ENCODE data around the gene DNAI2.
"Not testable (repeated sequence)": the region's sequence is repeated elsewhere in the genome, so short reads cannot be mapped to it uniquely, and the experiment has no call there.

DNAI2 gene

GRCh38 chr17:74272731-74273201 lies 1.3 kb upstream of the DNAI2 start:
- FAIRE-seq: no peak
- DNase-seq (ENCODE audit: insufficient read length, low spot score): no peak

DNA sequence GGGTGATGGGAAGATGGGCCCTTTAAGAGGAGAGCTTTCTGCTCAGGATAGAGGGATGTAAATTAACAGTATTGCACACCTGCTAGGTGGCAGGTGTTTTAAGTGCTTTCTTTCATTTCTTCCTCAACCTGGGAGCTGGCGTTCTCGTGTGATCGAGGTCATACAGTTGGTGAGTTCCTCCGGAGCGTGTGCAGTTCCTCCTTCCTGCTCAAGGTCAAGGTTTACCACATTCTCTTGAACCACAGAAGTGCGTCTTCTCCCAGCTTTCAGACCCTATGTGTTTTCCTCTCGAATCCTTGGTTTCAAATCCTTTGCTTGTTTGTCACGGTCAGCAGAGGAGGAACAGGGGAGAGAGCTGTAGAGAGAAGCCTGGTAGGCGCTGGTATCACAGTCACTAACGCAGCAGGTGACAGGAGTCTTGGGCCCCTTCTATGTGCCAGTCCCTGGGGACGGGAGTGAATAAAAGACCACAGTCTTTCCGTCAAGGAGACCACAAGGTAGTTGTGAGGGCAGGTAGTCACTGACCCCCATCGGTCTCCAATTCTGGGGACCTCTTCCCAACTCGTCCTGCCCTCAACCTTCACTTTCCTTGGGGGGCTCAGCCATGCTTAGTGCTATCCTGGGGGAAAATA lies 791 bp downstream of the DNAI2 start:
- DNase-seq (ENCODE audit: insufficient read length, low spot score) (no peak), FAIRE-seq (peak; percentile 21)

DNA sequence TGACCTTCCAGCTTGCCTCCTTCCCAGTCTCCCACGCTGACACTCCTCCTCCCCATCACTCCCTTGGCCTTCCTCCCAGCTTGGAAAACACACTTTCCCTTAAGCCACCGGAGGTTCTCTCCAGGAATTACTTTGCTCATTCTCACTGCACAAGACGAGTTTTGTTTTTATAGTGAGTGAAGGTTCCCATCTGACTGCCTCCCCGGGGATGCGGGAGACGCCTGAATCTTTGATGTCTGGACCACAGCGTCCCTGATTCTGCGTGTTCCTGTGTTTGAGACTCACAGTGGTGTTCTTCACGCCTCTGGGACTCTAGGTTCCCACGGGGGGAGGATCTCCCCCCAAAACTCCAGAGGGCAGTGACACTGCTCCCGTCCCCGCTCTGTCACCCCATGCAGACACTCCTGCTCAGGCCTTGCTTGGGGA lies 2.0 kb downstream of the DNAI2 start:
- FAIRE-seq (no peak), DNase-seq (ENCODE audit: insufficient read length, low spot score) (no peak)

DNA sequence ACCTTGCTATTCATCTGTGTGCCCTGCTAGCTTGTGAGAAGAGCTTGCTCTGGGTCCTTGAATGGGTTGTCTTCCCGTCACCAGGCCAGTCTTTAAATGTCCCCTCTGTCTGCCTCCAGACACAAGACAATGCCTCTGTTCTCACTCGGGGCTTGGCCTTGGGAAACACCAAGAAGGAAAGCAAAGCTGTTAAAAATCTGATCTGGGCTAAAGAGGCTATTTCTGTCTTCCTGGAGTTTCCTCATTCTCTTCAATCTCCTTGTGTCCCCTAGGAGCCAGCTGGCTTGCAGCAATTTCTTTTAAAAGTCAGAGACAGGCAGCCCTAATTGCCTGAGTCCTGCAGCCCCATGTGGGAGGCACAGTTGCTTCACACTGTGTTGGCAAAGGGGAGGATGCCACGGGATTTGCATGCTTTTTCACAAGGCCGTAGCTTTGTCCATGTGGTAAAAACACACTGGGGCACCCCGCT lies 2.5 kb downstream of the DNAI2 start:
- no peak for FAIRE-seq
- no peak for DNase-seq (ENCODE audit: insufficient read length, low spot score)

DNA sequence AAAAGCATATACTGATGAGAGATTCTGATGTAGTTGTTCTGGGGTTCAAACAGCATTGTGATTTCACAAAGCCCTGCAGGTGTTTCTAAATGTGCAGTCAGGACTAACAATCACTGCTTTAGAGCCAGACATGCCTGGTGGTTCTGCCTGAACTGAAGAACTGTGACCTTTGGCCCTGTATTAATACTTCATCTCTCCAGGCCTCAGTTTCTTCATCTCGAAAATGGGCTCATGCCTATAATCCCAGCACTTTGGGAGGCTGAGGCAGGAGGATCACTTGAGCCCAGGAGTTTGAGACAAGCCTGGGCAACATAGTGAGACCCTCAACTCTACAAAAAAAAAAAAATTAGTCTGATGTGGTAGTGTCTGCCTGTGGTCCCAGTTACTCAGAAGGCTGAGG lies 3.9 kb downstream of the DNAI2 start:
- FAIRE-seq: no peak
- DNase-seq (ENCODE audit: insufficient read length, low spot score): no peak

- not testable (repeated sequence) for FAIRE-seq; DNase-seq (ENCODE audit: insufficient read length, low spot score)
These were observed 5.6 kb downstream of the DNAI2 start for GRCh38 chr17:74279617-74280016.

DNA sequence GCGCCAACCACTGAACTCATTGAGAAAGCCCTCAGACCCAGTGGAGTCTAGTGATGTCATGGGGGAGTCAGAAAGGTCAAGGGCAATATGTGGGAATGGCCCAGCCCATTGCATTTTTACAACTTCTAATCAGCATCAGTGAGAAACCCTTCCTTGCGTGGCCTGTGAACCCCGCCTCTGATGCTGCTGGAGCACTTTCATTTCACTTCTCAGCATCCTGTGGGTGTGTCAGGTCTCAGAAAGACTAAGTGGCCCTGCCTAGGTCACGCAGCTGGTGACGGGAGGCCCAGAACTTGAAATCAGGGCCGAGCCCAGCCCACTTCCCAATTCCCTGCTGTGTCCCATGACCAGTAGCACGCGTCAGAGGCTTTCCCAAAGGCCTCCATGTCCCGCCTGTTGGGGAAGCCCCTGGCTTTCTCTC lies 6.1 kb downstream of the DNAI2 start:
- FAIRE-seq (peak; percentile 64), DNase-seq (ENCODE audit: insufficient read length, low spot score) (peak; percentile 48)

DNA sequence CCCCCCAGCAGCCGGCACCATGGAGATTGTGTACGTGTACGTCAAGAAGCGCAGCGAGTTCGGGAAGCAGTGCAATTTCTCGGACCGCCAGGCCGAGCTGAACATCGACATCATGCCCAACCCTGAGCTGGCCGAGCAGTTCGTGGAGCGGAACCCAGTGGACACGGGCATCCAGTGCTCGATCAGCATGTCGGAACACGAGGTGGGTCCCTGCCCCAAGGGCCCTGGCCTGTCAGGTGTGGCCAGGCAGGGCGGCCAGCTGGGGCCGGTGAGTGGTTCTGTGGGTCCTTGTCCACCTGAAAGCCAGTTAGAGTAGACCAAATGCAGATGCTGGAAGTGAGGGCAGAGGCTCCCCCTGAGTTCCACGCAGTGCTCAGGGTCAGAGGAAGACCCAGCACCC lies 7.8 kb downstream of the DNAI2 start:
- DNase-seq (ENCODE audit: insufficient read length, low spot score) (no peak), FAIRE-seq (no peak)

GRCh38 chr17:74282274-74282586 lies 8.2 kb downstream of the DNAI2 start:
- DNase-seq (ENCODE audit: insufficient read length, low spot score); FAIRE-seq: not testable (repeated sequence)

- FAIRE-seq: no peak
- DNase-seq (ENCODE audit: insufficient read length, low spot score): no peak
These were observed 8.7 kb downstream of the DNAI2 start for GRCh38 chr17:74282587-74283370.

DNA sequence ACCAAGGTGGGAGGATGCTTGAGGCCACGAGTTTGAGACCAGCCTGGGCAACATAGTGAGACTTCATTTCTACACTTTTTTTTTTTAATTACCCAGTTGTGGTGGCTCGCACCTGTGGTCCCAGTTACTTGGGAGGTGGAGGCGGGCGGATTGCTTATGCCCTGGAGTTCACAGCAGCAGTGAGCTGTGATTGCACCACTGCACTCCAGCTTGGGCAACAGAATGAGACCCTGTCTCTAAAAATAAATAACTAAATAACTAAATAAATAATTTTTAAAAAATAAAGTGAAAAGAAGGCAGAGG lies 9.3 kb downstream of the DNAI2 start:
- DNase-seq (ENCODE audit: insufficient read length, low spot score) (no peak), FAIRE-seq (no peak)

DNA sequence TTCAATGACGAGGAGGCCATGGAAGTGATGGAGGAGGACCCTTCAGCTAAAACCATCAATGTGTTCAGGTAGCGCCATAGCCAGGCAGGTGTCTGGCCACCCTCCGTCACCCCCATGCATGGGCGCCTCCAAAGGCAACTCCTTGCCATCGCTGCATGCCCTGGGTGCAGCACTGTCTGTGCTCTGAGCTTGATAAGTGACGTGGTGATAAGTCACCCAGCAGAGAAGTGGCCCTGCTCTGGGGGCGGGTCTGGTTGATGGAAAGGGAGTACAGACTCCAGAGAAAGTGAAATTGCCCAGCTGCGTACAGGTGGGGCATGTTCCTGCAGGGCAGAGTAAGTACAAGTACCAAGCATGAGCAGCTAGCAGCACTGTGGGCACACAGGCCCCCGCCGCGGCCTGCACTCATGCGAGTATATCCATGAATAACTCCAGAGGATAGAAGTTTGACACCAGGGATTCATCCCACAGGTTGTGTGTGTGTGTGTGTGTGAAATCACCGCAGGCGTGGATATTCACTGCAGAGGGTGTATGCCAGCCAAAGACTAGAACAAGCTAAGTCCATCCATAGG lies 13.1 kb downstream of the DNAI2 start:
- FAIRE-seq (no peak), DNase-seq (ENCODE audit: insufficient read length, low spot score) (no peak)

GRCh38 chr17:74288785-74289184 lies 14.8 kb downstream of the DNAI2 start:
- no peak for FAIRE-seq

DNA sequence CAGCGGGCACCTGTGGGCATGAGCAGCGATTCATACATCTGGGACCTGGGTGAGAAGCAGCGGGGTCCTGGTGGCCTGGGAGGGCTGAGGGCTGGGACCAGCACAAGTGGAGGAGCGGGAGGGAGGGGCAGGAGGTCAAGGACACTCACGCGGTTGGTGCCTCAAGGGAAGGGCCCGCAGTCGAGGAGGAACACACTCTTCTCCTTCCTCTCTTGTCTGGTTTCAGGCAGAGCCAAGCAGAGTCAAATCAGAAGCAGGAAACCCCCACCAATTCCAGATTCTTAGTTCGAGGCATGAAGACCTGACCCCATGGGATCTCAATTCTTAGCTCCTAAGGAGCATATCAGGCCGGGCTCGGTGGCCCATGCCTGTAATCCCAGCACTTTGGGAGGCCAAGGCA lies 15.7 kb downstream of the DNAI2 start:
- no peak for FAIRE-seq
- DNase-seq (ENCODE audit: insufficient read length, low spot score): no peak

More at GRCh38 chr17:74288785-74289184, 14.8 kb downstream of the DNAI2 start:
- no peak for DNase-seq (ENCODE audit: insufficient read length, low spot score)

DNA sequence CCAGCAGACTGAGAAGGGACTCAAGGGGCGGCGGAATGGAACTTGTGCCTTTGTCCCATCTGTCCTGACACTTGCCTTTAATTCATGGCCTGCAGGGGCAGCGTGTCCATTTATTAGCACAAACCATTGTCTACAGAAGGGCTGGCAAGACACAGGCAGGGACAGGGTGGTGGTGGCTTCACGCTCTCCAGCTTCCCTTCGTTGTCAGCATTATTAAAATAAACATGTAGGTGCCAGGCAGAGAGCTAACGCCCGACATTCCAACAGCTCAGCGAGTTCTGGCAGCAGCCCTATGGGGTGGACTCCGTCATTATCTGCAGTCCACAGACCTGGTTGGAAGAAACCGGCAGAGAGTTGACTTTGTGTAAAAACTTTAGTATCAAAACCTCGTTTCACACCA lies 16.3 kb downstream of the DNAI2 start:
- no peak for DNase-seq (ENCODE audit: insufficient read length, low spot score)
- FAIRE-seq: no peak

DNA sequence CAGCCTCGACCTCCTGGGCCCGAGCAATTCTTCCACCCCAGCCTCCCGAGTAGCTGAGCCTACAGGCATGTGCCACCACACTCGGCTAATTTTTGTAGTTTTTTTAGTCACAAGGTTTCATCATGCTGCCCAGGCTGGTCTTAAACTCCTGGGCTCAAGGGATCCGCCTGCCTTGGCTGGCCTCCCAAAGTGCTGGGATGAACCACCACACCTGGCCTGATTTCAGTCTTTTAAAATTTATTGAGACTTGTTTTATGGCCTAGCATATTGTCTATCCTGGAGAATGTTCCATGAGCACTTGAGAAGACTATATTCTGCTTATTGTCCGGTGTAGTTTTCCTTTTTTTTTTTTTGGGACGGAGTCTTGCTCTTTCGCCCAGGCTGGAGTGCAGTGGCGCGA lies 18.5 kb downstream of the DNAI2 start:
- DNase-seq (ENCODE audit: insufficient read length, low spot score) (no peak), FAIRE-seq (no peak)

- DNase-seq (ENCODE audit: insufficient read length, low spot score): no peak
- FAIRE-seq: no peak
These were observed 21.9 kb downstream of the DNAI2 start for GRCh38 chr17:74295625-74296547.

DNA sequence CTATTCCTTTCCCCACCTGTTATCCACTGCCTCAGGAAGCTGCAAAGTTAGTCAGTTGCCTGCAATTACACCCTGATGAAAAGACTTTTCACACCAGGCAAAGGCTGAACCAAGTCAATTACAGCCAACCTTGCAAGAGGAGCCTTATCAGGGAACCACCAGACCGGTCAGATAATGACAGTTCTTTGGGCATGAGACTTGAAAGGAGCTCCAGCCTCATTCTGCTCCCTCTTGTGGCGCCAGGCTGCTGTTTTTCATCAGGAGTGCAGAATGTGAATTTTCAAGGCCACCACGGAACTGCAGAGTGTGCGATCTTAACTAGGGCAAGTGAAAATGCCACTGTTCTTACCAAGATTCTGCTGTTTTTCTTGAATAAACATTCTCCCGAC lies 22.5 kb downstream of the DNAI2 start:
- peak; percentile 33 for FAIRE-seq
- DNase-seq (ENCODE audit: insufficient read length, low spot score): no peak

GRCh38 chr17:74297941-74298340 lies 23.9 kb downstream of the DNAI2 start:
- DNase-seq (ENCODE audit: insufficient read length, low spot score): no peak
- no peak for FAIRE-seq

- FAIRE-seq (no peak), DNase-seq (ENCODE audit: insufficient read length, low spot score) (no peak)
These were observed 24.7 kb downstream of the DNAI2 start for GRCh38 chr17:74298778-74299177.

Measured in GM19239 (cell line).